Measurements from ENCODE around the gene GPC3. TPM values are rescaled to one million over a fixed set of nuclear protein-coding genes. Genes with fewer than 3 reads are reported as not detected.

Gene GPC3
- total RNA-seq, 4 donors from 2014 or later, result 3.3 to 172 (median 21.2) TPM

- Histone ChIP-seq H3K4me3 (no peak overlapping the region), H3K4me1 (no peaks in the 10 kb centered on the region), H3K27me3 (peaks cover 0 to 6% of the 10 kb centered on the region in 2 donors), H3K9me3 (no peaks in the 10 kb centered on the region), H3K27ac (no peak overlapping the region), H3K36me3 (no peaks in the 10 kb centered on the region)
- no peak for TF ChIP-seq POLR2A (IDR thresholded peaks at IDR 0.05)
- TF ChIP-seq CTCF (IDR thresholded peaks at IDR 0.05), result no peak
- no peak for DNase-seq
- intact Hi-C loops (cut with DNase I; ENCODE audit: low total_unique reads), result no loop called here
Measured at GRCh38 chrX:133966199-133966598, 19.2 kb downstream of the GPC3 start.

GRCh38 chrX:133965321-133965720, 20.1 kb downstream of the GPC3 start:
- TF ChIP-seq POLR2A (IDR thresholded peaks at IDR 0.05) (no peak), CTCF (IDR thresholded peaks at IDR 0.05) (no peak)
- Histone ChIP-seq H3K36me3 (no peaks in the 10 kb centered on the region), H3K4me1 (no peaks in the 10 kb centered on the region), H3K4me3 (no peak overlapping the region), H3K27ac (no peak overlapping the region), H3K27me3 (peaks cover 0 to 6% of the 10 kb centered on the region in 2 donors), H3K9me3 (no peaks in the 10 kb centered on the region)
- intact Hi-C loops (cut with DNase I; ENCODE audit: low total_unique reads), result no loop called here
- DNase-seq, result no peak

- TF ChIP-seq POLR2A (IDR thresholded peaks at IDR 0.05) (no peak), CTCF (IDR thresholded peaks at IDR 0.05) (no peak)
- Histone ChIP-seq H3K9me3 (no peaks in the 10 kb centered on the region), H3K4me3 (no peak overlapping the region), H3K4me1 (no peaks in the 10 kb centered on the region), H3K27me3 (no peaks in the 10 kb centered on the region), H3K27ac (no peak overlapping the region), H3K36me3 (no peaks in the 10 kb centered on the region)
- DNase-seq, result no peak
- intact Hi-C loops (cut with DNase I; ENCODE audit: low total_unique reads), result no loop called here
Measured at GRCh38 chrX:133961046-133961445, 24.3 kb downstream of the GPC3 start.

GRCh38 chrX:133959972-133960371, 25.4 kb downstream of the GPC3 start:
- no peak for DNase-seq
- Histone ChIP-seq H3K9me3 (no peaks in the 10 kb centered on the region), H3K27me3 (no peaks in the 10 kb centered on the region), H3K4me1 (no peaks in the 10 kb centered on the region), H3K27ac (no peak overlapping the region), H3K4me3 (no peak overlapping the region), H3K36me3 (no peaks in the 10 kb centered on the region)
- intact Hi-C loops (cut with DNase I; ENCODE audit: low total_unique reads), result no loop called here
- no peak for TF ChIP-seq CTCF (IDR thresholded peaks at IDR 0.05)

- Histone ChIP-seq H3K27me3 (no peaks in the 10 kb centered on the region), H3K4me1 (no peaks in the 10 kb centered on the region), H3K36me3 (no peaks in the 10 kb centered on the region), H3K27ac (no peak overlapping the region), H3K9me3 (no peaks in the 10 kb centered on the region), H3K4me3 (no peak overlapping the region)
- TF ChIP-seq CTCF (IDR thresholded peaks at IDR 0.05) (peak in 3 of 4 experiments; percentile 28 to 48 (median 36)), POLR2A (IDR thresholded peaks at IDR 0.05) (no peak)
- no peak for DNase-seq
- intact Hi-C loops (cut with DNase I; ENCODE audit: low total_unique reads), result no loop called here
Measured at GRCh38 chrX:133958997-133959688, 26.3 kb downstream of the GPC3 start.
